NCI-H2227 treated with DMSO at 0.1 percent for 48 hours (cell line): ENCODE data around the gene ILDR1.
"Not testable (repeated sequence)": the region's sequence is repeated elsewhere in the genome, so short reads cannot be mapped to it uniquely, and the experiment has no call there.

Experiments
- DNase-seq: peaks from one replicate; lab custom pipeline; 2025; lab: John Stamatoyannopoulos, UW

Gene ILDR1

DNA sequence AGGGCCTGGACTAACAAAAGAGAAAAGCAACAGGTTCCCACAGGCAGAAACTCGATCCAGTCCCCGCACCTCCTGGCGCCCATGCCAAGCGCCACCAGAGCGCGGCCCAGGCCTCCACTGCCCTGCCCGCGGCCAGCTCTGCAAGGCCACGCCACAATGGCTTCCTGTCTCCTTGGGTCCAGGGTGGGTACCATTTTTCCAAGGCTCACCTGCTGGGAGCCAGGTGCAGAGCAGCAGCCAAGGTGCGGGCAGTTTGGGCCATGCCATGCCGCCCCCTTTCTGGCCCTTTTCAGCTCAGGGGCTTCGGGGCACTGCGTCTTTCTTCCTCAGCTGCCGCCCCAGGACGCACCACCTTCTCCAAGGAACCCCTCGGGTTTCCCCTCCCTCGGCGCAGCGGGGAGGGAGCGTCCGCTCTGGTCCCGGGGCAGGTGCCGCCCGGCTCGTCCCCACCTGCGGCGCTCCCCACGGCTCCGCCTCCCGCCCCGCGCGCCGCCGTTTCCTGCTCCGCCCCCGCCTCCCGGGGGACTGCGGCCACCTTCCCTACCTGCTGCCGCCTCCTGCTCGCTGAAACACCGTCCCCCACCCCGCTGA lies at the start of gene ILDR1:
Gene ILDR1, minus strand, starts transcription at position 437 of the 591 bp plus-strand sequence. Its CDS starts 170 bp downstream, at position 267.
- no peak for DNase-seq

GRCh38 chr3:122067588-122068240 lies 45.7 kb upstream of the ILDR1 start:
- DNase-seq: no peak

- no peak for DNase-seq
These were observed 45.1 kb upstream of the ILDR1 start for GRCh38 chr3:122067214-122067550.

DNA sequence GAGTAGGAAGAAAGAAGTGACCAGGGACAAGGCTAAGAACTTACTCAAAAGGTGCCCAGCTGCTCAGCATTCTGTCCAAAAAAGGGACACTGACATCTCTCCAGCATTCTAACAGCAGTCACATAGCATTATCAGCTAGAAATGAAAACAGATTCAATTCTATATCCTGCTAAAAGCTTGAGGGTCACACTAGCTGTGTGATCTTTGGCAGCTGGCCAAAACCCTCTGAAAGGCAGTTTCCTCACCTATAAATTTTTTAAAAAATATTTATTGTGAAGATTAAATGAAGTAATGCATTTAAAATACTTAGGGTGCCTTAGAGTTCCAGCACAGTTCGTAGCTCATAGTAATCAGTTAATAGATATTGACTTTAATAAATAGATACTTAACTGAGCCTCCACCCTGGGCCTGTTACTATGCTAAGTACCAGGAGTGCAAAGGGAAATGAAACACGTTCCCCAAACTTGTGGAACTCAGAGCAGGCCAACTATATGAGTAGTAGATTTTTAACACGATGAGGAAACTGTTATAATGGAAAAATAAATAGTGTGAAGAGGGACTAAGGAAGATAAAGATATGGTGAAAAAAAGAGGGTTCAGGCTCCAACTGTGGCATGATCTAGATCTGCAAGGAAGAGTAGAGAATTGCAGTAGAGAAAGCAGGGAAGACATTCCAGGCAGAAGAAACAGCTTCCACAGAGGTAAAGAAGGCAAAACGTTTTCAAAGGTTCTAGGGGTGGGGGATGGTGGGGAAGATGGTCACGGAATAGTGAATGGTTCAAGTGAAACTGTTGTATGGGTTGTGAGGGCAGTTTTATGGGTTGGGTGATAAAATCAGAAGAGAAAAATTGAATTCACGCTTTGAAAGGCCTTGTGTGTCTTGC lies 44.5 kb upstream of the ILDR1 start:
- no peak for DNase-seq

- DNase-seq: no peak
These were observed 42.3 kb upstream of the ILDR1 start for GRCh38 chr3:122064326-122064725.

GRCh38 chr3:122063908-122064307 lies 41.9 kb upstream of the ILDR1 start:
- DNase-seq: no peak

DNA sequence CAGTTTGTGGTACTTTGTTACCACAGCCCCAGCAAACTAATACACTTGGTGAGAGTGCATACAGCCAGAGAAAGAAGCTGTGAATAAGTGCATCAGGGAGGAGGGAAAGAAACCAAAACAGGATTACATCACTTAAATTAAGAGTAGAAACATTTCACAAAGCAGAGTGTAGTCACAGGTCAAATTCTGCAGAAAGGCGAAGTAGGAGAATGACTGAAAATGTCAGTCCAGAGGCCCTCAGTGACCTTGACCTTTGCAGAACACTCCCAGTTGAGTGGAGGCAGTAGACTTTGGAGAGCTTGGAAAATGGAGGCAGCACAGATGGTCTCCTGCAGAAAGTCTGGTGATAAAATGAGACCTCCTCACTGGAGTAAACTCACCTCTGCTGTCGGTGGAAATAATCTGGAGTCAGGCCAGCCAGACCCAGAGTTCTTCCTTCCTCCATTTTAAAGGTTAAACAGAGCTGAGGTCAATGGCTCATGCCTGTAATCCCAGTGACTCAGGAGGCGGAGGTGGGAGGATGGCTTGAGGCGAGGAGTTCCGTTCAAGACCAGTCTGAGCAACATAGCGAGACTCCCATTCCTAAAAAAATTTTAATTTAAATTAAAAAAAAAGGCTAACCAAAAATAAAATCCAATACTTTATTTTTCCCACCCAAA lies 38.1 kb upstream of the ILDR1 start:
- no peak for DNase-seq

DNA sequence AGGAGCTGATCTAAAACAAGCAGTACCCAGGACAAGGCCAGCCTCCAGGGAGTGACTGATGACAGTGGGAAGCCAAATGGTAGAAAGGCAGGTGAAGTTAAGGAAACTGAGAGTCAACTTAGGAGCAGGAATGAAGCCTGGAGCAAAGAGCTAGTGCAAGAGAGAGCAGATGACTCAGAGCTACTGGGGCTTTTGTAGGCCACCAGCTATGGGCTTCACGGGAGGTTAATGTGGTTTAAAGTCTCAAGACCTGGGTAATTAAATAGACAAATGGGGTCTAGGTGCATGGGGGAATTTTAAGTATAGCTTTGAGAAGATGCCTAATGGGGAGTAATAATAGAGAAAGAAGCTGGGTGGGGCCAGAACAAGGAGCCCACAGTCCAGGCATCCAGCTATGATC lies 36.2 kb upstream of the ILDR1 start:
- no peak for DNase-seq

DNA sequence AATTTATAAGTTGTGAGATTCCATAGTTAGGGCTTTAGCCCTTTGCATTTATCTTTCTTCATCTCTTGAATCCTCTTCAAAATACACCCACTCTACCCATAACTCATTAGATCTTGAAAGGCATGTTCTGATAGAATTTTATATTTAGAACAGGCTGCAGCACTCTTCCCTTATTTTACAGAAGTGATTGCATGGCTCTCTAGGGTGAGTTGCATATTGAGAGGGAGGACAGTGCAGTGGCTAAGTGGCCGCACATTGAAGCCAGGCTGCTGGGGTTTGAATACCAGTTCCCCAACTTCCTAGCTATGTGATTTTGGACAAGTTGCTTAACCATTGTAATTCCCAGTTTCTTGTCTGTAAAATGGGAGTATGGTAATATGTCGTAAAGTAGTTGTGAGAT lies 35.6 kb upstream of the ILDR1 start:
- no peak for DNase-seq

DNA sequence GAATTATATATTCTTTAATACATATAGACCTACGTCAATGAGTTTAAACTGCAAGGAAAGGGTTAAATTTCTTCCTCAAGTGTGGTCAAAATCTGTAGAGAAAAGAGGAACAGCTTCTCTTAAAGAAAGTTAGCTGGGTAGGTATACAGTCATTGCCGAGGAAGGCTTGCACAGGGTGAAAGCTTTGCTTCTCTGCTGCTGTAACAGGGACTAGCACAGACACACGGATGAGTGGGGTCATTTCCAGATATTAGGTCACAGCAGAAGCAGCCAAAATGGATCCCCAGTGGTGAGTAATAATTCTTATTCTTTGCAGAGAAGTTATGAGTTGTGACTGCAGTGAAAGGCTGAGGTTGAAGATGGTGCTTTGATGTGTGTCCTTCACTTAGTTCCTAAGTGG lies 33.2 kb upstream of the ILDR1 start, which contains the start of gene CD86:
Gene CD86, plus strand, starts transcription at position 148 of the 400 bp plus-strand sequence. Its CDS starts 128 bp downstream, at position 276.
- DNase-seq: no peak

GRCh38 chr3:122052968-122053367 lies 30.9 kb upstream of the ILDR1 start:
- DNase-seq: no peak

DNA sequence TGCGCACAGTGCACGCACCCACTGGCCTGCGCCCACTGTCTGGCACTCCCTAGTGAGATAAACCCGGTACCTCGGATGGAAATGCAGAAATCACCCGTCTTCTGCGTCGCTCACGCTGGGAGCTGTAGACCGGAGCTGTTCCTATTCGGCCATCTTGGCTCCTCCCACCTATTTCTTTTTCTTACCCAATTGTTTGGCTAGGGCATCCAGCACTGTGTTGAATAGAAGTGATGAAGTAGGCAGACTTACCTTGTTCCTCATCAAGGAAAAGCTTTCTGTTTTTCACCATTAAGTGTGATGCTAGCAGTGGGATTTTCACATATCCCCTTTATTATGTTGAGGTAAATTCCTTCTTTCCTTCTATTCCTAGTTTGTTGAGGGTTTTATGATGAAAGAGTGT lies 25.7 kb upstream of the ILDR1 start:
- DNase-seq: peak; percentile 1

DNA sequence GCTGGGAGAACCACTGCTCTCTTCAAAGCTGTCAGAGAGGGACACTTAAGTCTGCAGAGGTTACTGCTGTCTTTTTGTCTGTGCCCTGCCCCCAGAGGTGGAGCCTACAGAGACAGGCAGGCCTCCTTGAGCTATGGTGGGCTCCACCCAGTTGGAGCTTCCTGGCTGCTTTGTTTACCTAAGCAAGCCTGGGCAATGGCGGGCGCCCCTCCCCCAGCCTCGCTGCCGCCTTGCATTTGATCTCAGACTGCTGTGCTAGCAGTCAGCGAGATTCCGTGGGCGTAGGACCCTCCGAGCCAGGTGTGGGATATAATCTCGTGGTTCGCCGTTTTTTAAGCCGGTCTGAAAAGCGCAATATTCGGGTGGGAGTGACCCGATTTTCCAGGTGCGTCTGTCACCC lies 25.2 kb upstream of the ILDR1 start:
- not testable (repeated sequence) for DNase-seq

- DNase-seq: no peak
These were observed 11.0 kb upstream of the ILDR1 start for GRCh38 chr3:122033023-122033422.

DNA sequence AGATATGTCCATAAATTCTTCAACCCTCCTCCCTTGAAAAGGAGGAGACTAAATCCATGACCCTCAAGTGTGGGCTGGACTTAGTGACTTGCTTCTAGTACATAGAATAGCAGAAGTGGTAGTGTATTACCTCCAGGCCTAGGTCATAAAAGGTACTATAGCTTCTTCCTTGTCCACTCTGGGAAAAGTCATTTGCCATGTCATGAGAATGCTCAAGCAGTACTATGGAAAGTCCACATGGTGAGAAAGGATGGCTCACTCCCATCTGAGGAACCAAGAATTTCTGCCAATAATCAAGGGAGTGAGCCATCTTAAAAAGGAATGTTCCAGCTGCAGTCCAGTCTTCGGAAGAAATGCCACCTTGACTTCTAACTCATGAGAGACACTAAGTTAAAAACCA lies 10.5 kb upstream of the ILDR1 start:
- DNase-seq: no peak

DNA sequence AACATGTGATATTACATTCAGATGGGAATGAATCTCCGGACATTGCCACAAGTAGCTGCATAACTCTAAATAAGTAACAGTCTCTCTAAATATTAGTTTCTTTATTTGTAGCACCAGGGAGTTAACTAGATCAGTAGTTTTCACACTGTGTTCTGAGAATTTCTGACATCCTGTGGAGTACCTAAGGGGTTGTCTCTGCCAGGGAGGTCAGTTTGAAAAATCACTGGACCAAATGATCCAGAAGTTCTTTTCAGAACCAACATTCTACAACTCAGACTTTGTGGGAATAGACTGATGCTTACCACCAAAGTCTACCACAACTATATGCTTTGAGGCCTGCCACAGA lies 9.0 kb upstream of the ILDR1 start:
- DNase-seq: no peak

- no peak for DNase-seq
These were observed 8.5 kb upstream of the ILDR1 start for GRCh38 chr3:122030381-122031122.

DNA sequence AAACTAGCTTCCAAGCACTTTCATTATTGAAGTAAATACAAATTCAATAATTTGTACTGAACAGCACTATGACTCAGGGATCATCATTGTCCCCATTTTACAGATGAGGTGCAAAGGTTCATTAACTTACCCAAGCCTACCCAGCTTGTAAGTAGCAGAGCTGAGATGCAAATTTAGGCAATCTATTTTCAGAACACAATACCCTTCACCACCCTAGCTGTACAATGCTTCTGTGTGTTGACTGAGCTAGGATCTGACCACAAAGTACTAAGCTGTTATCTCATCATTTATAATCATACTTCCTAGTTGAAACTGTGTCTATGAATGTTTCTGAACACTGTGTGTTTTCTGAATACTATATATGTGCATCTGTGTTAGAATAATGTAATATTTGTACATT lies 3.2 kb upstream of the ILDR1 start:
- DNase-seq: no peak

DNA sequence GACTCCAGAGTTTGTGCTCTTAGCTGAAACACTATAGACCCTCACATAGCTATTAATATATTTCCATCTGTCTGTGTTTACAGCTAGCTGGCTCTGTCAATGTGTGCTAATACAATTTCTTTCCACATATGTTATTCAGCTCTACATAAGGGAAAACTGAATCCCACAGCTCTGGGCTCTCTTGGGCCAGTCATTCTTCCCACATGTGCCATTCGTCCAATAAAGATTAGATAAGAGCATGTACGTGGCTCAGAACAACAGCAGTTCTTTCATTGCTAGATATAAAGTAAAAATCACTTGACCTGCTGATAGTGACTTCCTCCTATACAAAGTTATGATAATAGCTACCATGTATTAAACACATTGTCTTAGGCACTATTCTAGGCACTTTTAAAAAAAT lies 2.8 kb upstream of the ILDR1 start:
- no peak for DNase-seq

DNA sequence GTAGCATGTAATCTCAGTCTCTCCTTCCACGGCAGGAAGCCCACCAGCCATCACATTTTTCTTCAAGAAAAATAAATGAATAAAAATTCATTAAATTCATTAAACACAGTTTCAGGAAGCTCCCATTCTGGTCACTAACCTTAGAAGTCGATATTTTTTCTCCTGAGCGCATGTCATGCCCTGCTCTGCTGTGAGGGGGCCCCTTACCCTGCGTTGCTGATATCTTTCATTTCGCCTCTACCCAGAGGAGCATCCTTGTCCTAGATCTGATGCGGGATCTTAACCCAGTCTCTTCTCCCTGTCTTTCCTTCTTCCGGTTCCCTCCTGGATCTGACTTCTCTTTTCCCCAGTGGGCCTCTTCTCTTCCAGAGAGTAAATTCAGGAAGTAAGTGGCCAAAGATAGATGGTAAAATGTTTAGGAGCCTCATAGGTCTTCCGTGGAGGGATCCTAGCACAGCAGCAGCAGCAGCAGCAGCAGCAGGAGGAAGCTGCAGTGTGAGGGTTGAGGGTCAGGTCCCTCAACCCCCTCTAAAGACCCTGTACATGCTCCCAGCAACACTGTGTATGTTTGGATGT lies 1.4 kb upstream of the ILDR1 start:
- no peak for DNase-seq

DNA sequence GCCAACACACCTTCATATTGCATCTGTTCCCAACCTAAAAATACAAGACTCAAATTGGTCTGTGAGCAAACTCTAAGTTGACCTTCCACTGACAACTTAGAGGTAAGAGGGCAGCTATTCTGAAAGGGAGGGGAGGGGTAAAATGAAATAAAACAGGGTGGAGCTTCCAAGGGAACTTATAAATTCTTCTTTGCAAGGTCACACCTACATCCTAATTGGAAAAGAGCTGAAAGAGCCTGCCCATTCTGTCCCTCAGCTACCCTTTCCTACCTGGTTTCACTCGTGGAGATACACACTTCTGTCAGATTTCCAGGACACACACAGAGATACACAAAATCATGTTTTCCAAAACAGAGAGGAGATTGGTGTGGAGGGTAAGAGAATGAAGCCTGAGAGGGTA lies 1.0 kb downstream of the ILDR1 start:
- no peak for DNase-seq

DNA sequence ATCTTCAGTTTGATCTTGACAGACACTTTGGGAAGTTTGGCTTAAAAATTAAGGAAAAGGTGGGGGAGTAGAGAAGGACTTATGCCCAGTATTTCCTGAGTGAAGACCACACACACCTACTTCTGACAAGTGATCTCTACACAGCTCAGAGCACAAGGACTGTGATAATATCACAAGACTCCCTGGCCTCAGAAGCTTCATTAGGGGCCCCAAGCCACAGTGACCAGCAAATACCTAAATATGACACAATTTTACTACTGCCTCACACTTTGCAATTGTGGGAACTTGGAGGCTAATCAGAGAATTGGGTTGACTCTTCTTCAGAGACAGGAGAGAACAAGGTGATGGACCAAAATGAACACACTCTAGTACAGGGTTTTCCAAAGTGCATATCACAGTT lies 2.6 kb downstream of the ILDR1 start:
- DNase-seq: no peak
